Activated CD8-positive, alpha-beta memory T cell treated with anti-CD3 and anti-CD28 coated beads for 48 hours (primary cell): ENCODE data around the gene EIF5.

Experiments used
- DNase-seq, 3 experiments: peaks; one replicate each; pipeline ENCODE4 v3.0.0-alpha.2; 2020; ENCODE audit warnings: low read depth in 2 of 3, low spot score in 2 of 3

EIF5 gene

DNA sequence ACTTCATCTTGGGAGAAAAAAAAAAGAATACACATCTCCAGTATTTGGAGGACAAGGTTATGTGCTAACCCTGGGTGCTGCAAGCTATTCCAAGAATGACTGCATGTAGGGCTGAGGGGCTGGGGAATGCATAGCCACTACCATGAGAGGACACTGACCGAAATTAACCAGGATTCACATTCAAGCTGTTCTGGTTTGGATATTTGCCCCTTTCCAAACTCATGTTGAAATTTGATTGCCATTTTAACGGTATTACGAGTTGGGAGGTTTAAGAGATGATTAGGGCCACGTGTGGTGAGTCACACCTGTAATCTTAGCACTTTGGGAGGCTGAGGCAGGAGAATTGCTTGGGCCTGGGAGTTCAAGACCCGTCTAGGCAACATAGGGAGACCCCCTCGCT is 32.7 kb downstream of the EIF5 start:
- no peak for DNase-seq

DNA sequence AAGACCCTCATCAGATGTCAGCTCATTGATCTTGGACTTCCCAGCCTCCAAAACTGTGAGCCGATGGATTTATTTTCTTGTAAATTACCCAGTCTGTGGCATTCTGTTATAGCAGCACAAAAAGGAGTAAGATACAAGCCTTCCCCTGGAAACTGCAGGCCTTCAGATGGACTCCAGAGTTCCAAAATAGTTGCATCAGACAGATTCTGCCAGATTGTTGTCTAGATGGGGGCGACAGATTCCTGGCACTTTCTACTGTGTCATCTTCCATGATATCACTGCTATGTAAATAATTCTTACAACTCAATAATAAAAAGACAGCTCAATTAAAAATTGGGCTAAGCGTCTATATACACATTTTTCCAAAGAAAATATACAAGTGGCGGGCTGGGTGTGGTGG is 34.0 kb downstream of the EIF5 start:
- no peak for DNase-seq

DNA sequence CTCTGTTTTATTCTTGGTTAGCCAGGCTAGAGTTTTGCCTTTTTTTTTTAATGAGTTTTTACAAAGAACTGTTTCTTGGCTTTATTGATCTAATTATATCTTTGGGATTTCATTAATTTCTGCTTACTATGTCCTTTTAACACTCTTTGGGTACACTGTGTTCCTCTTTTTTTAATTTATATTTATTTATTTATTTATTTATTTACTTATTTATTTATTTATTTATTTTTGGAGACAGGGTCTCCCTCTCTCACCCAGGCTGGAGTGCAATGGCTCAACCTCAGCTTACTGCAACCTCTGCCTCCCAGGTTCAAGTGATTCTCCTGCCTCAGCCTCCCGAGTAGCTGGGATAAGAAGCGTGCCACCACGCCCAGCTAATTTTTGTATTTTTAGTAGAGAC is 36.0 kb downstream of the EIF5 start:
- DNase-seq: no peak

DNA sequence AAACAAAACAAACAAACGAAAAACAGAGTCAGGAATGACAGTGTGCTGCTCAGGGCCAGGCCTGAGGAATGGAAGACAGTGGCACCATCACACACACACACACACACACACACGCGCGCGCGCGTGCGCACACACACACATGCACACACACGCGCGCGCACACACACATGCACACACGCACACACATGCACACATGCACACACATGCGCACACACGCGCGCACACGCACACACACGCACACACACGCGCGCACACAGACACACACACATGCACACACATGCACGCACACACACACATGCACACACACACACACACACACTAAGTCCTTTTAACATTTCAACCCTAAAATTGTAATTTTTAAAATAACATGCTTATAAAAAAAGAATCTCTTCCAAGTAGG is 38.0 kb downstream of the EIF5 start:
- no peak for DNase-seq

DNA sequence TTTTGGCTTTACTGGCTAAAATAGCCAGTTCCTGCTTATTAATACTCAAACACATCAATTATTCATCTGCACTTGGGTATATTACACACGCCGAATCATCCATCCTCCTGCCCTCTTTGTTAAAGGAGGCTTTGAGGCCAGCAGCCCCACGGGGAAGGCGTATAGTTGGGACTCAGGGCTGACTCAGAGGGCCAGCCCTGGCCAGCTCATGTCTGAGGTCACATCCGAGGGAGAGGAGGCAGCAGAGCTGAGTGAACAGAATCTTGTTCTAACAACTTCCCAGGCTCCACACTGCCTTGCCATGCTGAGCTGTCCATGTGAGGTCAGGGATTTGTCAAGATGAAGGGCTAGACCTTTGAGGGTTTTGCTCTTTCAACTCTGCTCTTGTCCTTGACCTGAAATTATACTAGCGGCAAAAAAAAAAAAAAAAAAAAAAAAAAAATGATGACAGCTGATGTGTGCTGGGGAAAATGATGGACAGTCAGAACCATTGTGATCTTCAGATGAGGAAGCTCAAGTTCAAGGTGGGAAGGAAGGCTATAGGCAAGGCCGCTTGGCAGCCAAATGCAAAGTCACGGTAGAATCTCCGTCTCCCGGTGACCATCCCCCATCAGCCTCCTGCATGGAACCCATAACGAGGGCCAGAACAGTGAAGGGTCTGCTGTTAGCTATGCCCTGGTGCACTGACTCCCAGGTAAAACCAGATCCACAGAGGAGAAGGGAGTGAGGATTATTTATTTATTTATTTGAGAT is 38.7 kb downstream of the EIF5 start:
- no peak for DNase-seq

DNA sequence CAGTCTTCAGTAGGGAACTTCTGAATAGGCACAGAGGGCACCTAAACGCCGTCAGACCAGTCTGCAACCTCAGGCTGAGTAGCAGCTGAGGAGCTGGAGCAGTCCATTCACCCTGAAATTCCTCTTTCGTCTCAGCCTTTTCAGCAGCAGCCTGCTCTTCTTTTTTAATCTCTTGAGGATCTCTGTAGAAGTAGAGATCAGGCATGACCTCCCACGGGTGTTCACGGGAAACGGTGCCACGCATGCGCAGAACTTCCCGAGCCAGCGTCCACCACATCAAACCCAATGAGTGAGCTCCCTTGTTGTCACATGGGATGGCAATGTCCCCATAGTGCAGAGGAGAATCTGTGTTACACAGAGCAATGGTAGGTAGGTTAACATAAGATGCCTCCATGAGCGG is 40.1 kb downstream of the EIF5 start:
- no peak for DNase-seq

DNA sequence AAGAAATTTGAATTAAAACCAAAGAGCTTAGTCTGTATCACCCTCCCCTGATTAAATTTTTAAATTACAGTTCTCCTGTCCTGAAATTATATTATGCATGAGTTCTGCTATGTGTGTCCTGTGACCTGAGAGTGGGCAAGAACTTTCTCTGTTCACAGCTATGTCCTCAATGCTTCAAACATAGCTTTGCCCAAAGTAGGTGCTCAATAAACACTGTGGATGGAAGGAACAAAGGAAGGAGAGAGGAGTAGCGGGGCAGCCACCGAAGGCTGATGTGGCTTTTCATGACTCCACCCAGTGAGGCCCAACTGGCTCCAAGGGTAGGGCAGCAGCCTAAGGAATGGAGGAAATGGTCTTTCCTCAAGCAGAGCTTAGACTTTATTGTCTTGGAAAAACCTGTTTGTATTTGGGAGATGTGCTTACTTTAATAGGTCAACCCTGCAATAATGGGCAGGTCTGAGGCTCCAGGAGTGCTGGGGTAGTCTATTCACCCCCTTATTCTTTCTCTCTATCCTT is 43.5 kb downstream of the EIF5 start:
- DNase-seq: no peak

DNA sequence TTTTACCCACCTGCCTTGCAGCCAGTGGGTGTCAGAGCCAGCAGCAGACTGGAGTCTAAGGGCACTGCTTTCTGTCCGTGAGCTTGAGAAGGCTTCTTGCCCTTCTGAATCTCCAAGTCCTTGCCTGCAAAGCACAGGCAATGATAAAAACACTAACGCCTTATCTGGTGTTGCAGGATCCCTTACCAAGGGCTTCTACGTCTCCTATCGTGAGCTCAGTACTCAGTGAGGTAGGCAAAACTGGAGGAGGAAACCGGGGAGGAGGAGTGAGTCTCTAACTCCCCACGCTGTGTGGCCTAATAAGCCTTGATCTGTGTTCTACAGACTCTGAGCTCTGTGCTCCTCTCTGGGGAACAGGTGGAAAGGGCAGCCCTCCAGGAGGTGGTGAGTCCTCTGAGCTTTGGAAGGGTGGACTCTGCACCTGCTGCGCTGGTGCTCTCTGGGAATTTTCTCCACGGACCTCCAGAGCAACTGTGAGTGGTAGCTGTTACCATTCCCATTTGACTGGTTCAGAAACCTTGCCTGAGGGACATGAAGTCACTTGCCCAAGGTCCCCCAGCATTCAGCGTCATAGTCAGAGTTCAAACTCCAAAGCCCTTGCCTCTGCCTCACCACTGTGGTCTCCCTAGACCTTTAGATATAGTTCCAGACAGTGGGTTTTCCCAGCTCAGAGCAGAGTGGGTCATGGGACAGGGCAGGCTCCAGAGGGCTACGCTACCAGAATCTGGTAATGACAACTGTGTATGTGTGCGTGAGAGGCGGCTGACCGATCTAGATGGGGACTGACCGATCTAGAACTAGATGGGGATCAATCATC is 44.2 kb downstream of the EIF5 start:
- DNase-seq: no peak

DNA sequence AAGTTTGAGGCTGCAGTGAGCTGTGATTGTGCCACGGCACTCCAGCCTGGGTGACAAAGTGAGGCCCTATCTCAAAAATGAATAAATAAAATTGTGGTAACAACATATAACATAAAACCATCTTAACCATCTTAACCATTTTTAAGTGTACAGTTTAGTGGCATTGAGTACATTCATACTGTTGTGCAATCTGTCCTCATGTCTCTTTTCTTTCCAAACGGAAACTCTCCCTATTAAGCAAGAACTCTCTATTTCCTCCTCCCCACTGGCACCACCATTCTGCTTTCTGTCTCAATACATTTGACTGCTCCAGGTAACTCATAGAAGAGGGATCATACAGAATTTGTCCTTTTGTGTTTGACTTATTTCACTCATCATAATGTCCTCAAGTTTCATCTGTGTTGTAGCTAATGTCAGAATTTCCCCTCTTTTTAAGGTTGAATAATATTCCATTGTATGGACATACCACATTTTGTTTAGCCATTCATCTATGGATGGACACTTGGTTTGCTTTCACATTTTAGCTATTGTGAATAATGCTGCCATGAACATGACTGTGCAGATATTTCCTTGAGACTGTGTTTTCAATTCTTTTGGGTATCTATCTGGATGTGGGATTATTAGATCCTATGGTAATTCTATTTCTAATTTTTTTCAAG is 46.8 kb downstream of the EIF5 start:
- DNase-seq: no peak

DNA sequence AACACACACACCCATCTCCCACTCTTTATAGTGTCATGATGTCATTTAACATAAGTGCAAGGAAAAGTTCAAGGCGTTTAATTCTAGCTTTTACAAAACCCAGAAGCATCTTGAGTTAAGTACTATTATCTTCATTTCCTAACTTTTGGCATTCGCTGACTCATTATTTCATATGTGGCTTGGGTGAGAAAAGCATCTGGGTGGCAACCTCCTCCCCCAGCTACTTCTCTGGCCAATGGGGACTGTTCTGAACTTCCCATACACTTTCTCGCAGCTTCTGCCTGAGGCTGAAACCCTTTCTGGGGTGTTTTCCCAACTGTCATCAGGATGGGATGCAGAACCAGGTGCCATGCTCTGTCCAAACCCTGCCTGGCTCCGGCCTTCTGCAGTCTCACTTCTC is 48.3 kb downstream of the EIF5 start:
- no peak for DNase-seq

DNA sequence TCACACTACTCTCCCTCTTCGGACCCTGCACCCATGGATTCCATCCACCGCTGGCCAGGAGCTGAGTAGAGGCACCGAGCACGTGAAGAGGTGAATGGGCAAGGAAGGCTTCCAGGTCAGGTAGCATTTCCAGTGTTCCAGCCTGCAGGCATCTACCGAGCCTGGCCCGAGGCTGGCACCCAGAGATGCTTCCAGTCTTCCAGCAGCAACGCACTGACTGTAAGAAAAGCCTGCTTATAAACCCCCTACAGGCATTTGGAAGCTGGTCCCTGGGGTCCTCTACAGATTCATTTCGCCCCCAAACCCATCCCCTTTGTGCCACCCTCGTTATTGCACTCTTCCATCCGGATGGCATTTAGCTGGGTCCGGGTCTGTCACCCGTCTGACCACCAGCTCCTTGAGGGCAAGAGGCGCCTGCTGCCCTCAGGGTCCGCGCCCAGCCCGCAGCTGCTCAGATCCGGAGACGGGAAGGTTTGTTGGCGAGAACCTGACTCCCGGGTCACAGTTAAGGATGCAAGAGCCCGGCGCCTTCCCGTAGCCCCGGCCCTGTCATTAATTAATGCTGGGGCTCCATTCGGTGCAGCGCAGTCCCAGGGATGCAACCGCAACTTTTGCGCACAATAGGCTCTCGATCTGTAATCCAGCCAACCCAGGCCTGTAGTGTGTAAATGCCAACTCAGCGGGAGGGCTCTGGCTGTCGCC is 50.6 kb downstream of the EIF5 start:
- no peak for DNase-seq

DNA sequence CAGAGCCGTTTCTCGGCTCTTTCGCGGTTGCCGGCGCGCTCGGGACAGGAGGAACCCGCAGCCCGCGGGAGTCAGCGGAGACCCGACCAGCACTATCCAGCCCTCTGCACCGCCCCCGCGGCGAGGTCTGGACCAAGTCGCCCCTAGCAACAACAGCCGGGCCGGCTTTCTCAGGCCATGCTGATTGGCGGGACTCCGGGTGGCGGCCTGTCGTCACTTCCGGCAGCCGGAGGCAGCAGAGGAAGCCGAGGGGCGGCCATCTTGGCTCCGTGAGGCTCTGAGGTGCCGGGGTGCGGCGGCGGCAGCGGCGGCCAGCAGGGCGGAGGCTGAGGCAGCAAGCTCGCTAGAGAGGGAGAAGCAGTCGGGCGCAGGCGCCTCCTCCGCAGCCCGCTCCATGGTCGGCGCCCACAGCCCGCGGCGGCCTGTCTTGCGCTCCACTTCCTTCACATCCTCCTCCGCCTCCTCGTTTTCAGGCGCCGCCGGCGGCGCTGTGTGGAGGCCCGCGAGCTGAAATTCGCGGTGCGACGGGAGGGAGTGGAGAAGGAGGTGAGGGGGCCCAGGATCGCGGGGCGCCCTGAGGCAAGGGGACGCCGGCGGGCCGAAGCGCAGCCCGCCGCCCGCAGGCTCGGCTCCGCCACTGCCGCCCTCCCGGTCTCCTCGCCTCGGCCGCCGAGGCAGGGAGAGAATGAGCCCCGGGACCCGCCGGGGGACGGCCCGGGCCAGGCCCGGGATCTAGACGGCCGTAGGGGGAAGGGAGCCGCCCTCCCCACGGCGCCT is 51.3 kb downstream of the EIF5 start, which contains the start of gene MARK3:
Gene MARK3, plus strand, starts transcription at position 264 of the 777 bp plus-strand sequence. CDS start 615 bp downstream, outside the sequence.
- DNase-seq: peak; percentile 93 to 94 (median 93)

DNA sequence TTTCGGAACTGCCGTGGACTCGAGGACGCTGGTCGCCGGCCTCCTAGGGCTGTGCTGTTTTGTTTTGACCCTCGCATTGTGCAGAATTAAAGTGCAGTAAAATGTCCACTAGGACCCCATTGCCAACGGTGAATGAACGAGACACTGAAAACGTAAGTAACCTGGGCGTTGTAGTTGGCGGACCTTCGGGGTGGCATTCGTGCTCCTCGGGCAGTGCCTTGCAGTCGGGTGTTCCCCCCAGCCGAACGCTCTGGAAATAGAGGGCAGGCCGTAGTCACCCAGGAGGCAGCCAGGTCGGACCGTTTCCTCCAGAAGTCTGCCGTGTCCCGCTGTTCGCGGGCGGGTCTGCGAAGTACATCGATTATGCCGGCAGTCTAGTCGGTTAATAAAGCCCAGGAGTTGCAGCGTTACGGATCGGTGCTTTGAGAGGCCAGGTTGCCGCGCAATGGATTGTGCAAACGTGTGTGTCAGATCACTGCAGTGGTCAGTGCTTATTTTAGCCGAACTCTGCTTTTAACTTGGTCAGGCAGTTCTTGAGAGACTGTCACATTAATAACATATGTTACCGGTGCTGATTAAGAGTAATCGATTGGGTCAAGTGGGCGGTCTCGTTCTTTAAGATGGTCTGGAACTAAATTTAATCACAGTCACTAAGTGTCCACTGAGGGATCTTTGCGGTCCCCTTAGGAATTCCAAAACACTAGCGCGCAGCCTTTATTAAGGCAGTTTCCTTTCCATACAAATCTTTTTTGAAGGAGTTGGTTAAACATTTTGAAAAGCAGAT is 52.1 kb downstream of the EIF5 start:
- DNase-seq: no peak

DNA sequence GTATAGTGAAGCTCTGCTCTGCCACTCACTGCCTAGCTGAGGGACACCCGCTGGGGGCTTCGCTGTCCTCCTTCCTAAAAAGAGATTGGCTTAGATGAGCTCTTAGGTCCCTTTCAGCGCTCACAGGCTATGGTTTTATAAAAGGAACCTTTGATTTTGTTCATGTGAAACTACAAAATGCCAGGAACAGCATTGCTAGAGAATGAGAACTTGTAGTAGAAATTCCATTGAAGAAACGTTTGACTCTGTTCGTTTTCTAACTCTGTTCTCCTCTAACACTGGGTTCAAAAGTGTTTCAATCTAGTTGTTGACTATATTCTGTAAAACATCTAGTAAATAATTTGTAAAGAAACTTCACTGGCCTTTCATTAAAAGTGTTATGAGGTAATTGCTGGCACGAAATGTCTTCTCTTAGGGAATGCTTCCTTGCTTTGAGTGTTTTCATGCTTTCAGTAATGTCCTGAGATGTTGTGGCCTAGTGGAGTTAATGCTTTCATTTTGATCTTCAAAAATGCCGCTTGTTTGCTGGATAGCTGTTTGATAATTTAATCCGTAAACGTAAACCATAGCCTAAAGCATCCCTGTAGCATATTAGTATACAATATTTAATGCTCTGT is 52.8 kb downstream of the EIF5 start:
- no peak for DNase-seq

DNA sequence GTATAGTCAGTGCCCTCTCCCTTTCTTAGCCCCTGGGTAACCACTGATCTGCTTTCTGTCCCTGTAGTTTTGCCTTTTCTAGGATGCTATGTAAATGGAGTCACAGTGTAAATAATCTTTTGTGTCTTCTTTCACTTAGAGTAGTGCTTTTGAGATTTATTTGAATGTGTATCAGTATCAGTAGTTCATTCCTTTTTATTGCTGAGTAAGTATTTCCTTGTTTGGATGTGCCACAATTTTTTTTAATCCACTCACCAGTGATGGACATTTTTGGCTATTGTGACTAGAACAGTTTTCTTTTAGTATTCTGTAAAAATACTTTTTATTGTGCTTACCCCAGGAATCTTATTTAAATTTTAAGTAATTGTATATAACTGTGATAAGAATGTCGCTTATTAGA is 54.6 kb downstream of the EIF5 start:
- DNase-seq: no peak

DNA sequence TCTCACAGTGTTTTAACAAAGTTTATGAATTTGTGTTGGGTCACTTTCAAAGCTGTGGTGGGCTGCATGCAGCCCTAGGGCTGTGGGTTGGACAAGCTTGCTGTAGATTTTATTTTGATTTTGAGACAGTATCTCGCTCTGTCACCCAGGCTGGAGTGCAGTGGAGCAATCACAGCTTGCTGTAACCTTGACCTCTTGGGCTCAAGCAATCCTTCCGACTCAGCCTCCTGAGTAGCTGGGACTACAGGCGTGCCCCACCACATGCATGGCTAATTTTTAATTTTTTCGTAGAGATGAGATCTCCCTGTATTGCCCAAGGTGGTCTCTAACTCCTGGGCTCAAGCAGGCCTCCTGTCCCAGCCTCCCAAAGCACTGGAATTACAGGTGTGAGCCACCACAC is 56.6 kb downstream of the EIF5 start:
- no peak for DNase-seq

DNA sequence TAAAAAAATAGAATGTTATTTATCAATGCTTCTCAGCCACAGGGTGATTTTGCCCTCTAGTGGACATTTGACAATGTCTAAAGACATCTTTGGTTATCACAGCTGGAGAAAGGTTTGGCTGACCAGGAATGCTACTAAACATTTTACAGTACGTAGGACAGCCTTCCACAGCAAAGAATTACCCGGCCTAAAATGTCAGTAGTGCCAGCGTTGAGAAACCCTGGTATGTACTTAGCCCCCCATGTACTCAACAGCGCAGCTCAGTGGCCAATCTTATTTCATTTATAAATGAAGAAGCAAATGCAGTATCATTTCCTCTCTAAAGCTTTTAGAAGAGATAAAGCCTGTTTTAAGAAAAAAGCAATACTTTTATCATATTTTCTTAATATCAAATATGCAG is 57.0 kb downstream of the EIF5 start:
- no peak for DNase-seq

DNA sequence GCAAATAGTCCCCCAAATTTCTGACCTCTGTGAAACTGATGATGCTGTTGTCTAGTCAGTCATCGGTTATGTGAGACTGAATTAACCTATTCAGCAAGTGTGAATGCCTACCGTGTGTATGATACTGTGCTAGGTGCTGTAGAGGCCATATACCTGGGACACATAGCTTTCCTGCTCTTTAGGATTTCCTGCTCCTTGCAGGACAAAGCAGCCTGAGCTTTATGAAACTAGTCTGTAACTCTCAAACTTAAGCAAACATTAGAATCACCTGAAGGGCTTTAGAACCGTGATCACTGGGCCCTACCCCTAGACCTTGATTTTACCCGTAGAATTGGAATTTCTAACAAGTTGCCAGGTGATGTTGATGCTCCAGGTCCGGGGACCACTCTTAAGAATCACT is 58.1 kb downstream of the EIF5 start:
- DNase-seq: no peak

DNA sequence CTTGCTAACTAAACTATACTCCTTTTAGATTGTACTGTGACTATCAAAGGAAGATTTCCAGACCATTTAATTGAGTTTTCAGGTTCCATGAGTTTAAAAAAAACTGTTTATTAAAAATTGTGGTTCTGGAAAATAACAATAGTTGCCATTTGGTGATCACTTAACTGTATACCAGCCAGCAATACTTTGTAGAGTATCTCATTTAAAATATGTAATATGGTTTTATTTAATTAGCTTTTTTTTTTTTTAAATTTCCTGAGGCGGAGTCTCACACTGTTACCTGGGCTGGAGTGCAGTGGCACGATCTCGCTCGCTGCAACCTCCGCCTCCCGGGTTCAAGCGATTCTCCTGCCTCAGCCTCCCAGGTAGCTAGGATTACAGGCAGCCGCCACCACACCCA is 58.5 kb downstream of the EIF5 start:
- DNase-seq: no peak
